Measurements from ENCODE around the gene CCDC201. TPM values are rescaled to one million over a fixed set of nuclear protein-coding genes. Genes with fewer than 3 reads are reported as not detected.
"Not testable (repeated sequence)": the region's sequence is repeated elsewhere in the genome, so short reads cannot be mapped to it uniquely, and the experiment has no call there.

The CCDC201 gene
- total RNA-seq, 1 donor from 2014 or later, result not detected

DNA sequence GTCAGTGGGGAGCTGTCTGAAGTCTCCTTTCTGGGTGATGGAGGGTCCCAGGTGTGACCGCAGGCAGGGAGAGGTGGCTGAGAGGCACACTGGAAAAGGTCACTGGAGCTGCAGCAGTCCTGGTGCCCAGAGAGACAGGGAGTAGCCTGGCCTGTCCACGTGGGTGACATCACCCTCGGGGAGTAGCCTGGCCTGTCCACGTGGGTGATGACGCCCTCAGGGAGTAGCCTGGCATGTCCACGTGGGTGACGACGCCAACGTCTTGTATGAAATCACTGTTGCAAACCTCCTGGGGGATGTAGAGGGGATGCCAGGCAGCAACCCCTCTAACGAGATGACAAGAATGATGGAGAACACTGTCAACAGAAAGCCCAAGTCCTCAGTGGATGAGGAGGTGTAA is 19.9 kb downstream of the CCDC201 start:
- FAIRE-seq, result not testable (repeated sequence)

DNA sequence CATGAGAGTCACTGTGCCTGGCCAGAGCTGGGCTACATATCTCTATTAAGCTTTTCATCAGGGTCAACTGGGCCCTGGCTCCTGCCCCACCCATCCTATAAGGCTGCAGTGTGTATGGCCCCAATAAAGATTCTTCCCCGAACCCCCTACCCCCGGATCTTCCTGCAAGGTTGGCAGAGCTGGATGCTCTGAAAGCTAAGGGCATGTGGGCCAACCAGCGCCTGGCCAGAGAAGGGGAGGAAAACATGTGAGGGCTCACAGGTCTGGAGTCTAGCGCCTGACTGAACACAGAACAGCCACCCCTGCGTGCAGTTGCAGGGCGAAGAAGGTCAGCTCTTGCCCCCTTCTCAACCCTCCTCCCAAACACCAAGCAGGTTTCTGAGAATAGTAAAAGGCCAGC is 24.1 kb downstream of the CCDC201 start:
- not testable (repeated sequence) for H3K4me1 ChIP-seq (ENCODE audit: insufficient read depth, low read length); H3K4me3 ChIP-seq (ENCODE audit: insufficient read depth, low read depth, low read length); H3K36me3 Mint-ChIP-seq (ENCODE audit: low read depth, unreplicated experiment); H3K4me2 ChIP-seq (ENCODE audit: low read length); H3K9ac ChIP-seq (ENCODE audit: low read length); H3K36me3 ChIP-seq (ENCODE audit: insufficient read depth, low read length); H2AFZ ChIP-seq (ENCODE audit: low read depth, low read length); DNase-seq (ENCODE audit: low read depth); H3K27ac Mint-ChIP-seq (ENCODE audit: unreplicated experiment); H4K20me1 ChIP-seq (ENCODE audit: insufficient read depth, low read length); H3K4me1 Mint-ChIP-seq (ENCODE audit: low read depth, unreplicated experiment); H3K27me3 Mint-ChIP-seq (ENCODE audit: low read depth, unreplicated experiment); H3K4me3 Mint-ChIP-seq (ENCODE audit: unreplicated experiment); H3K9me3 ChIP-seq (ENCODE audit: insufficient read depth, low read depth, low read length); H3K27ac ChIP-seq (ENCODE audit: low read depth, low read length); H3K27me3 ChIP-seq (ENCODE audit: insufficient read depth, low read length); H3K79me2 ChIP-seq (ENCODE audit: insufficient read depth, low read length); H3K9me3 Mint-ChIP-seq (ENCODE audit: unreplicated experiment); FAIRE-seq

More for the DNA sequence above, 19.9 kb downstream of the CCDC201 start:
- H3K4me3 ChIP-seq (ENCODE audit: insufficient read depth, low read depth, low read length); H3K27ac Mint-ChIP-seq (ENCODE audit: unreplicated experiment); H3K36me3 ChIP-seq (ENCODE audit: insufficient read depth, low read length); H3K27me3 Mint-ChIP-seq (ENCODE audit: low read depth, unreplicated experiment); H2AFZ ChIP-seq (ENCODE audit: low read depth, low read length); H3K9me3 ChIP-seq (ENCODE audit: insufficient read depth, low read depth, low read length); H3K9me3 Mint-ChIP-seq (ENCODE audit: unreplicated experiment); H3K79me2 ChIP-seq (ENCODE audit: insufficient read depth, low read length); H3K27ac ChIP-seq (ENCODE audit: low read depth, low read length); H3K4me2 ChIP-seq (ENCODE audit: low read length); H3K4me1 ChIP-seq (ENCODE audit: insufficient read depth, low read length); H4K20me1 ChIP-seq (ENCODE audit: insufficient read depth, low read length); H3K9ac ChIP-seq (ENCODE audit: low read length); H3K36me3 Mint-ChIP-seq (ENCODE audit: low read depth, unreplicated experiment); H3K27me3 ChIP-seq (ENCODE audit: insufficient read depth, low read length); H3K4me1 Mint-ChIP-seq (ENCODE audit: low read depth, unreplicated experiment); DNase-seq (ENCODE audit: low read depth); H3K4me3 Mint-ChIP-seq (ENCODE audit: unreplicated experiment): not testable (repeated sequence)

DNA sequence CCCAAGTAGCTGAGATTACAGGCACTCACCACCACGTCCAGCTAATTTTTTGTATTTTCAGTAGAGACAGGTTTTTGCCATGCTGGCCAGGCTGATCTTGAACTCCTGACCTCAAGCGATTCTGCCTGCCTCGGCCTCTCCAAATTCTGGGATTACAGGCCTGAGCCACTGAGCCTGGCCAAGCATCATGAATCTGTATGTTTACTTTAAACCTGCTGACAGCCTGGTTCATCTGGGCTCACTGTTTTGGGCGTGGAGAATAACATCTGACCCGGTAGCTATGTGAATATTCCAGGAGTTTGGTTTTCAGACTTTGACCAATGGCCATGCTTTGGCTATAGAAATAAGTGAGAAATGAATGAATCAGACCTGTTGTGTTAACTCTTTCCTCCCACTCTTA is 26.3 kb downstream of the CCDC201 start:
- H3K9me3 Mint-ChIP-seq (ENCODE audit: unreplicated experiment); H3K4me3 Mint-ChIP-seq (ENCODE audit: unreplicated experiment); FAIRE-seq: not testable (repeated sequence)

DNA sequence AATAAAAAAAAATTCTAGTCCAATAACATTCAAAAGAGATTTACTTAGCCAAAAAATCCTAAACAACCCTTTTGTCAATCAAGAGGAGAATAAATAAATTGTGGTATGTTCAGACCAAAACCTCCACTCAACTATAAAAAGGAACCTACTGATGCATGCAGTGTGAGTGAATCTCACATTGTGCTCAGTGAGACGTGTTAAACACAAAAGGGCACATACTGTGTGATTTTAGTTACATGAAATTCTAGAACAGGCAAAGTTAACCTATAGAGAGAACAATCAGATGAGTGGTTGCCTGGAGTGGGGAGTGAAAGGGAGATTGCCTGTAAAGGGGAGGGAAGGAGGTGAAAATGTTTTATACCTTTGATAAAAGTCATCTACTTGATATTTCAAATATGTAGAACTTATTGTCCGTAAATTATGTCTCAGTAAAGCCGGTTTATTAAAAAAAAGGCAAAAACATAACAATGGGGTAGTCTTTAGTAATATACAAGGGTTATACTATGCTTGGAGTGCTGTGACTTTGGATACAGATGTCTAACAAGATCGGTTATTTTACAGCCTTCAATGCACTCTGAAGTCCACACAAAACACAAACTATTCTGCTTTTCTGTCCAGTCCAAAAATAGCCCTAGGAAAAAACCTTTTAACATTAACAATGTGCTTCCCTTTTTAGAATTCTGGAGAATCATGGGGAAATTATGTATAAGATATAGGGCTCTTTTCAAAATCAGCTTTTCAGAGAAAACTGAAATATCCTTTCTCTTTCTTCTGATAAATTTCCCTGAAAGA is 30.8 kb downstream of the CCDC201 start:
- FAIRE-seq; H3K79me2 ChIP-seq (ENCODE audit: insufficient read depth, low read length); H3K4me1 ChIP-seq (ENCODE audit: insufficient read depth, low read length); H3K36me3 ChIP-seq (ENCODE audit: insufficient read depth, low read length); H3K9ac ChIP-seq (ENCODE audit: low read length); H3K4me2 ChIP-seq (ENCODE audit: low read length); H3K9me3 ChIP-seq (ENCODE audit: insufficient read depth, low read depth, low read length); H4K20me1 ChIP-seq (ENCODE audit: insufficient read depth, low read length); H3K27me3 ChIP-seq (ENCODE audit: insufficient read depth, low read length); H3K9me3 Mint-ChIP-seq (ENCODE audit: unreplicated experiment); H3K4me3 Mint-ChIP-seq (ENCODE audit: unreplicated experiment); H3K27me3 Mint-ChIP-seq (ENCODE audit: low read depth, unreplicated experiment); H3K36me3 Mint-ChIP-seq (ENCODE audit: low read depth, unreplicated experiment); H2AFZ ChIP-seq (ENCODE audit: low read depth, low read length); H3K4me1 Mint-ChIP-seq (ENCODE audit: low read depth, unreplicated experiment); H3K27ac Mint-ChIP-seq (ENCODE audit: unreplicated experiment); DNase-seq (ENCODE audit: low read depth); H3K27ac ChIP-seq (ENCODE audit: low read depth, low read length); H3K4me3 ChIP-seq (ENCODE audit: insufficient read depth, low read depth, low read length): not testable (repeated sequence)

More for the DNA sequence above, 26.3 kb downstream of the CCDC201 start:
- not testable (repeated sequence) for H3K9ac ChIP-seq (ENCODE audit: low read length); H3K36me3 Mint-ChIP-seq (ENCODE audit: low read depth, unreplicated experiment); H3K27ac ChIP-seq (ENCODE audit: low read depth, low read length); H3K9me3 ChIP-seq (ENCODE audit: insufficient read depth, low read depth, low read length); H3K36me3 ChIP-seq (ENCODE audit: insufficient read depth, low read length); H3K79me2 ChIP-seq (ENCODE audit: insufficient read depth, low read length); H4K20me1 ChIP-seq (ENCODE audit: insufficient read depth, low read length); H3K4me3 ChIP-seq (ENCODE audit: insufficient read depth, low read depth, low read length); H3K4me1 ChIP-seq (ENCODE audit: insufficient read depth, low read length); H3K27me3 Mint-ChIP-seq (ENCODE audit: low read depth, unreplicated experiment); H3K27me3 ChIP-seq (ENCODE audit: insufficient read depth, low read length); H3K27ac Mint-ChIP-seq (ENCODE audit: unreplicated experiment); H3K4me2 ChIP-seq (ENCODE audit: low read length); H3K4me1 Mint-ChIP-seq (ENCODE audit: low read depth, unreplicated experiment); H2AFZ ChIP-seq (ENCODE audit: low read depth, low read length); DNase-seq (ENCODE audit: low read depth)

DNA sequence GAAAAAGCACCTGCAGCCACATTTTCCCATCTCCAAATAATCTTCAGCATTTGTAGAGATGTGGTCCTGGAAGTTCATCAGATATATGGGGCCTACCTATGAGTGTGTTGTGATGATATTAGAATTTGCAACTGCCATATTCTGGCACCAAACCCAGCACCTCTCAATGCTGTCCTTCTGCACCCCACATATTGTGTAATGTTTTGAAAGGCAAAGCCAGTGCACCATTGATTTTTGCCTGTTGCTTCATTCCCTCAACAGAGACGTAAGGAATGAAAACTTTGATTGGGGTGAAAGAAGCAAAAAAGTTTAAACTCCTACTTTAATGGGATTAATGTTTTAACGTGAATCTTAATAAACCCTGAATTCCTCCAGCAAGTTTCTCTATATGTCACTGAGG is 34.0 kb downstream of the CCDC201 start:
- H3K4me3 Mint-ChIP-seq (ENCODE audit: unreplicated experiment); H3K36me3 ChIP-seq (ENCODE audit: insufficient read depth, low read length); H3K4me1 Mint-ChIP-seq (ENCODE audit: low read depth, unreplicated experiment); DNase-seq (ENCODE audit: low read depth); H3K4me3 ChIP-seq (ENCODE audit: insufficient read depth, low read depth, low read length); H3K27ac ChIP-seq (ENCODE audit: low read depth, low read length); H3K9me3 ChIP-seq (ENCODE audit: insufficient read depth, low read depth, low read length); H3K9ac ChIP-seq (ENCODE audit: low read length); H3K4me2 ChIP-seq (ENCODE audit: low read length); H3K27ac Mint-ChIP-seq (ENCODE audit: unreplicated experiment); H3K27me3 ChIP-seq (ENCODE audit: insufficient read depth, low read length); H3K4me1 ChIP-seq (ENCODE audit: insufficient read depth, low read length); H3K36me3 Mint-ChIP-seq (ENCODE audit: low read depth, unreplicated experiment); FAIRE-seq; H3K27me3 Mint-ChIP-seq (ENCODE audit: low read depth, unreplicated experiment); H4K20me1 ChIP-seq (ENCODE audit: insufficient read depth, low read length); H3K79me2 ChIP-seq (ENCODE audit: insufficient read depth, low read length); H2AFZ ChIP-seq (ENCODE audit: low read depth, low read length); H3K9me3 Mint-ChIP-seq (ENCODE audit: unreplicated experiment): not testable (repeated sequence)

DNA sequence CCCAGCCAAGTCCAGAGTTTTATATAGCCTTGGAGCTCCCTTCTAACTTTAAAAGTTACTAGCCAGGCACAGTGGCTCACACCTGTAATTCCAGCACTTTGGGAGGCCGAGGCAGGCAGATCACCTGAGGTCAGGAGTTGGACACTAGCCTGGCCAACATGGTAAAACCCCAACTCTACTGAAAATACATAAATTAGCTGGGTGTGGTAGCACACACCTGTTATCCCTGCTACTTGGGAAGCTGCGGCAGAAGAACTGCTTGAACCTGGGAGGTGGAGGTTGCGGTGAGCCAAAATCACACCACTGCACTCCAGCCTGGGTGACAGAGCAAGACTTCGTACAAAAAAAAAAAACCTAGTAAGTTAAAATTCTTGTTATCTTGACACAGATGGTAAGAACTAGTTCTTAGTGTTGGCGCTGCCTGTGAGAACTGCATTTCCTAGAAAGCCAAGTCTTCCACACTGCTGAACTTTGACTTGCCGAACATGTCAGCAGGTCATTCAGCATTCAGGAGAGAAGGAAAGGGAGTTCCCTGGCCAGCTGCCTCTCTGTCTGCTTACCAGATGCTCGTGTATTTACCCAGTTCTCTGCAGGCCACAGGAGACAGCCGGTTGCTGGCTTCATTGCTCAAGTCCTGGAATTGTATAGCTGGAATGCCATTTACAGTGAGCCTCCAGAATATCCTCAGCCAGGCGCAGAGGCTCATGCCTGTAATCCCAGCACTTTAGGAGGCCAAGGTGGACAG is 40.3 kb downstream of the CCDC201 start:
- not testable (repeated sequence) for H3K9me3 Mint-ChIP-seq (ENCODE audit: unreplicated experiment); DNase-seq (ENCODE audit: low read depth); H3K79me2 ChIP-seq (ENCODE audit: insufficient read depth, low read length); H3K9me3 ChIP-seq (ENCODE audit: insufficient read depth, low read depth, low read length); H3K4me3 ChIP-seq (ENCODE audit: insufficient read depth, low read depth, low read length); H3K4me2 ChIP-seq (ENCODE audit: low read length); H3K4me1 ChIP-seq (ENCODE audit: insufficient read depth, low read length); H3K4me3 Mint-ChIP-seq (ENCODE audit: unreplicated experiment); H3K4me1 Mint-ChIP-seq (ENCODE audit: low read depth, unreplicated experiment); H2AFZ ChIP-seq (ENCODE audit: low read depth, low read length); H3K27ac ChIP-seq (ENCODE audit: low read depth, low read length); H3K9ac ChIP-seq (ENCODE audit: low read length); H3K36me3 ChIP-seq (ENCODE audit: insufficient read depth, low read length); H4K20me1 ChIP-seq (ENCODE audit: insufficient read depth, low read length); H3K36me3 Mint-ChIP-seq (ENCODE audit: low read depth, unreplicated experiment); H3K27ac Mint-ChIP-seq (ENCODE audit: unreplicated experiment); FAIRE-seq; H3K27me3 ChIP-seq (ENCODE audit: insufficient read depth, low read length)
- H3K27me3 Mint-ChIP-seq (ENCODE audit: low read depth, unreplicated experiment), result peaks cover 18% of the 10 kb centered on the region

Measured in astrocyte (in vitro differentiated cells and primary cell).